Activated CD8-positive, alpha-beta memory T cell treated with anti-CD3 and anti-CD28 coated beads for 4 hours (primary cell): ENCODE measurements around the gene GRPEL1.
"Not testable (repeated sequence)": the region's sequence is repeated elsewhere in the genome, so short reads cannot be mapped to it uniquely, and the experiment has no call there.

Experiments used
- DNase-seq, 2 donors: peaks; one replicate each; pipeline ENCODE4 v3.0.0-alpha.2; 2020; ENCODE audit warnings: low read depth in 2 of 2

The GRPEL1 gene

DNA sequence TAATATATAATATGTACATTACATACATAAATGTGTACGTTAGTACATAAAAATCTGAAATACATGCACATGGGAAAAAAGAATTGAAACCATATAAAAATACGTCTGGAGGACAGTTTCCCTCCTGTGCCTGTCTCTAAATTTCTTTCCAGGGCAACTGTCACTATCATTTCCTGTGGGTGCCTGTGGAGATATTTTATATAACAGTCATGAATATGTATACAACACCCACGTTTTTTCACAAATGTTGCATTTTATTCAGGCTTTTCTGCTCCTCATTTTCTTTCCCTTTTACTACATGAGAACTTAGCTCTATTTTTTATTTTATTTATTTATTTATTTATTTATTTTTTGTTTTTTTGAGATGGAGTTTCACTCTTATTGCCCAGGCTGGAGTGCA is 24.2 kb upstream of the GRPEL1 start:
- no peak for DNase-seq

DNA sequence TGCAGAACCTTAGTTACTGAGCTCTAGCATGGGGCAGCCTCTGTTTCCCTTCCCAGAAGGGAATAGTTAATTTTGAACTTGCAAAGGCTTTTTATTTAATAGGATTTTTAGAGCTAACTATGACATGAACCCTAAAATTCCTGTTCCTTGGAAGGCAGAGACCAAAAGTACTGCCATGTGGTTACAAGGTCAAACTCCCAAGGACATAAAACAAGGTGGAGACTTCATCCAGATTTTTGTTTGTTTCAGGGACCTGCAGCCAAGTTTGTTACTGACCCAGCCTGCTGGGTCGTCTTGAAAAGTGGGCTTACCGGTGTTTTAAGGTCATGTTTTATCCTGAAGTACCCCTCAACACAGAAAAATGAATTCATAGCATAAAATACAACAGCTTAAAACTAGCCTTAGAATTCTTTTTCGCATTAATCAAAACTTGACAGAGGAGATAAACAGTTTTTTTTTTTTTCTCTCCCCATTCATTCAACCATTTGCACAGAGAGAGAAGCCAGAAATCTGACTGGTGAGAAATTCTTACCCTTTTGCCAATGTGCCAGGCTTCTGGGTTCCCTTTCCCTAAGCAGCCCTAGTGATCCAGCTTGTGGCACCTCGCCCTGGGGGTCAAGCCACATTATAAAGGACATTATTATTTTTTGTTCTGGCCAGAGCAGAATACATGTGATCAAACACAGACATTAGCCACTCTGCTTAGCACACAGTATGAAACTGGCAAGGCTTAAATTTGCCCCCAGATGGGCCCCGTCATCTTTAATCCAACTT is 21.5 kb upstream of the GRPEL1 start:
- no peak for DNase-seq

DNA sequence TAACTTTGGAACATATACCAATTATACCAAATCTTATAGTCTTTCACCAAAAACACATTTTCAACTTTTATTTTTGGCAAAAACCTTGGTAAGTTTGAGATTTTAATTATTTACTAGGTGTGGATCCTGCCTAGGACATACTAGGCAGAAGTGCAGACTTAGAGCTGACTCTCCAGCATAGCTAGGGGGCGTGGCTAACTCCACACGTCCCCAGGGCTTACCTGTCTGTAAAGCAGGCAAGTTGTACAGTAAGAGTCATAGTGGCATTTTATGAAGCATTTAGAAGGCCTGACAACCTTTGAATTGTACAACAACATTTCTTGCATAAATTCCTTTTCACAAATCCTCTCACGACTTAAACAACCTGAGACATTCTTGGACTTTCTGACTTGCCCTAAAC is 19.2 kb upstream of the GRPEL1 start:
- no peak for DNase-seq

- DNase-seq = no peak
Measured at GRCh38 chr4:7086384-7086783, 18.5 kb upstream of the GRPEL1 start.

DNA sequence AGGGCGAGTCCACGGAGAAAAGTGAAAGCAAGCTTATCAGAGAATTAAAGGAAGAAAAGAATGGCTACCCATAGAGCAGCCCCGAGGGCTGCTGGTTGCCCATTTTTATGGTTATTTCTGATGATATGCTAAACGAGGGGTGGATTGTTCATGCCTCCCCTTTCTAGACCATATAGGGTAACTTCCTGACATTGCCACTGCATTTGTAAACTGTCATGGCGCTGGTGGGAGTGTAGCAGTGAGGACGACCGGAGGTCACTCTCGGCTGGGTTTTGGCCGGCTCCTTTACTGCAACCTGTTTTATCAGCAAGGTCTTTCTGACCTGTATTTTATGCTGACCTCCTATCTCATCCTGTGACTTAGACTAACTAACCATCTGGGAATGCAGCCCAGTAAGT is 16.7 kb upstream of the GRPEL1 start:
- DNase-seq = not testable (repeated sequence)

DNA sequence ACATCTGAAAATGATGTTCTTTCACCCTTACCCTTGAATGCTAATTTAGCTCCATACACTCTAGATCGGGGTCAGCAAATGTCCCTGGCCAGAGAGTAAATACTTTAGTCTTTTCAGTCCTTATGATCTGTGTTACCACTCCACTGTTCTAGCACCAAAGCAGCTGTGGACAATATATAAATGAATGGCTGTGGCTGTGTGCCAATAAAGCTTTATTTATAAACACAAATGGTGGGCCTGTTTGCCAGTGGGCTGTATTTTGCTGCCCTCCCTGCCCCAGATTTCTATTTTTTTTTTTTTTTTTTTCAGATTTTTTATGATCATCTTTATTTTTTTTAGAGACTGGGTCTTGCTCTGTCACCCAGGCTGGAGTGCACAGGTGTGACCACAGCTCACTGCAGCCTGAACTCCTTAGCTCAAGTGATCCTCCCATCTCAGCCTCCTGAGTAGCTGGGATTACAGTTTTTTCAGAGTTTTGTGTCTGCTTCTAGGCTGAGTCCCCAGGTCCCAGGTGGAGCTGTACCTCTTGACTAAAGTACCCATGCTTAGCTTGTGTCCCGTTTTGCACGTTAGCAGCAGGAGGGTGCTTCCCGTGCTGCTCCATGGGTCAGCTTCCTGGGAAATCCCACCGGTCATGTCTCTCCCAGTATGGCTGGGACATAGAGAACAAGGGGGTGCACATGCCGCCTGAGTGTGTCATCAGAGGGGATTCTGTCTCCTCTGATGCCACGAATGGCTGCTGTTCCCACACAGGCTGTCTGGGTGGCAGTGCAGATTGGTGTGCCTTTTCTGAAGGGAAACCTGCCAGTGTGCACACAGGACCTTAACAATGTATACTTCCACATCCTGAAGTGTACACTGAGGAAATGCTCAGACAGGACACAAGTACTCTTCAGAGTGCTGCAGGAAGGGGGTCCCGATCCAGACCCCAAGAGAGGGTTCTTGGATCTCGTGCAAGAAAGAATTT is 16.0 kb upstream of the GRPEL1 start:
- no peak for DNase-seq

- not testable (repeated sequence) for DNase-seq
Measured at GRCh38 chr4:7079909-7080308, 12.0 kb upstream of the GRPEL1 start.

GRCh38 chr4:7079483-7079882 is 11.6 kb upstream of the GRPEL1 start:
- DNase-seq = not testable (repeated sequence)

DNA sequence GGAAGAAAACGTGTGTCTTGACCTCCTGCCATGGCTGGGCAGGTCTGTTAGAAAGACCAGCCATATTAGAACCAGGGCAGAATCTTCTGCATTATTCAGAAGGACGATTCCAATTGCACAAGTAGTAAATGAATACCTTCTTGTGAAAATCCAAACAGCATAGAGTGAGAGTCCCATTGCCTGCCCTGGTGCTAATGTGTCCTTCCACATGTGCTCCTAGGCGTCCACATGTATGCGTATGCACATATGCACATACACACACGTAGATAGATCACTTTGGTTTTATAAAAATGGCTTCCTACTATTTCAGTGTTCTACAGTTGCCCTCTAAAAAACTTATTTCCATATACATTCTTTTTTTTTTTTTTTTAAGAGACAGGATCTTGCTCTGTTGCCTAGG is 10.2 kb upstream of the GRPEL1 start:
- no peak for DNase-seq

- DNase-seq = no peak
Measured at GRCh38 chr4:7077371-7077770, 9.5 kb upstream of the GRPEL1 start.

GRCh38 chr4:7076696-7077082 is 8.8 kb upstream of the GRPEL1 start:
- no peak for DNase-seq

GRCh38 chr4:7075962-7076695 is 8.3 kb upstream of the GRPEL1 start:
- DNase-seq = no peak

GRCh38 chr4:7074426-7074825 is 6.6 kb upstream of the GRPEL1 start:
- DNase-seq = no peak

- DNase-seq = no peak
Measured at GRCh38 chr4:7073526-7074390, 5.9 kb upstream of the GRPEL1 start.

DNA sequence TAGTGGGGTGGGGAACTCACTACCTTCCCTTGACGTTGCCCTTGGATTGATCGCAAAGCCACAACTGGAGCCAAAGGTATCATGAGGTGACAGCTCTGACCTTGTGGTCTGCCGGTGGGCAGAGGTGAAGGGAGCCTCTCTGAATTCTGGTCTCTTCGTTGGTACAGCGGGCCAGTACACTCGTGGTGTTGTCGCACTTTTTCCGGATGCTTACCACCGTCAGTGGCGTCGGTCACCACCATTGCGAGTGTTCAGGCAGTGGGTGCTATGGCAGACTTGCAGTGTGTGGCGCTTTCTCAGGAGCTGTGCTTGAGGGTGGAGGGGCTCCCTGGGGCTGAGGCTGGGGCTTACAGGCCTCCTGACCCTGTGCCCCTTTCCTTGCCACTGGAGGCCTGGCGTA is 5.2 kb upstream of the GRPEL1 start:
- DNase-seq = no peak

DNA sequence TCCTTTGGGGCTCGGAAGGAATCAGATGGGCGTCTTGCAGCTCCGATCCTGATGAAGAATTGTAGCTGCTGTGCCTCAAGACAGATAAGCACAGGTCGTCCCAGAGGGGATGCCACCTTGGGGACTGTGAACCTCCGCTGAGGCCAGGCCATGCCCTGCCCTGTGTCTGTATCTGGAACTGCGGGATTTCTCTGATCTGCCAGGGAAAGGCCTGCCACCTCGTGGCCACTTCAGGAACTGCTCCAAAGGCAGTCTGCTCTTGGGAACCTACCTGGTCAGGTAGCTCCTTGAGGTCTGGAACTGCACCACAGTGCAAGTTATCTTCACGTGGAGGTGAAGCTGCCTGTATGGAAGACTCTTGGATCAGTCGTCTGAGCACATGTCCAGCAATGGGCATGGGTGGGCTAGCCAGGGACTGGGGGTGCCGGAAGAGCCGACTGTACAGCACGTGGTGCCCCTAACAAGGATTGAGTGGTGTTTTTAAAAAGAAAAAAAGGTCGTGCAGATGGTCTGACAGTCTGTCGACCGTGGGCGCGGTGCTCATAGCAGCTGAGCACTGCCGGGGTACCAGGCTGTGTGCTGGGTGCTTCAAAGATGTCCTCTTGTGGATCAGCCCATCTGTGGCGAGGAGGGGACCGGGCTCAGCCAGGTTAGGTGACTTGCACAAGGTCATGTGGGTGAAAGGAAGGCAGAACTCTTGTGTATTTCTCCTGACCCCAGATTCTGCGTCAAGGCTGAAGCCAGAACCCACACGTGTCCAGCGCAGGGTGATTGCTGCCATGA is 3.1 kb upstream of the GRPEL1 start:
- peak; percentile 68 to 71 for DNase-seq

DNA sequence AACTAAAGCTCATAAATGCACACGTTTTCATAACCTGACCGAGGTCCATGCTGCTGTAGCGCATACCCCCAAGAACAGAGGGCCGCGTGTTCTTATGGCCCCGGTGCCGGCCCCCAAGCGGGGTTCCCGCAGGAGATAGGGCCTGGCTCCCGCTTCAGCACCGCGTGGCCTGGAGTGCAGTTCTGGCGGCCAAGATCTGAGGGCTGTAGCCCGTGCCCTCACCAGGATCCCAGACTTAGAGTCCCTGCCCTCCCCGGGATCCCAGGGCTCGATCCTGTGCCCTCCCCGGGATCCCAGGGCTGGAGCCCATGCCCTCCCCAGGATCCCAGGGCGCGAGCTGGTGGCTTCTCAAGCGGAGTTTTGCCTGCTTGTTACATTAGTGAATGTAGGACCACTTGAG is 1.0 kb upstream of the GRPEL1 start:
- DNase-seq = no peak

DNA sequence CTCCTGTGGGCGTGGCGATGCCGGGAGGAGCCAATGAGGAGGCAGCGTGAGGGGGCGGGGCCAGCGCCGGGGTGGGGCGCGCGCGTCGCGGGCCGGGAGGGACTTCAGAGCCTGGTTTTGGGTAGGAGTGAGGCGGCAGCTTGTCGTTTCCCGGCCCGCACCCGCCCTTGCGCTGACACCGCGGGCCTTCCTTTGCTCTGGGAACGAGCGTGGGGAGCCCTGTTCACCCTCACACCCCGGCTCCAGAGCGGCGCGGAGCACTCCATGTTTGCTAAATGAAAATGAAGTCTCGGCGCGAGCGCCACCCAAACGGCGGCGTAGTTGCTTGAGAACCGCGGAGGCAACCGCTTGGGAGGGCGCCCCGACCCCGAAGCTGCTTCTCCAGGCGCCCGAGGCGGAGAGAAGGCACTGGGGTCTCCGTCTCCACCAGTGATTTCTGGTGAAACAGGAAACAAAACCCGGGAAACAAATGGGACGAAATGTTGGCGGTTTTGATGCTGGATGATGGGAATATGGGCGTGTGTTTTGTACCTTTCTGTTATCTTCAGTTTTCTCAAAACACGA is 497 bp upstream of the GRPEL1 start:
- DNase-seq = no peak

GRCh38 chr4:7067126-7067451 is 775 bp downstream of the GRPEL1 start:
- DNase-seq = no peak

- DNase-seq = no peak
Measured at GRCh38 chr4:7066493-7066892, 1.4 kb downstream of the GRPEL1 start.
